HFFc6 (cell line): ENCODE data around the gene ARPIN. TPM values are rescaled to one million over a fixed set of nuclear protein-coding genes. Genes with fewer than 3 reads are reported as not detected.

Experiments
- DNase-seq: peaks from one replicate; pipeline ENCODE4 v3.0.0-alpha.2; 2018
- H3K27ac Mint-ChIP-seq: 2 replicates; pipeline ENCODE4 v1.8.0; 2020; ENCODE audit warnings: mild to moderate bottlenecking, mixed read lengths
- H3K27me3 Mint-ChIP-seq: 2 replicates; pipeline ENCODE4 v1.8.0; 2021; ENCODE audit warnings: mild to moderate bottlenecking, moderate library complexity, mixed read lengths; ENCODE audit not compliant: insufficient read depth
- H3K36me3 Mint-ChIP-seq: 2 replicates; pipeline ENCODE4 v1.8.0; 2021; ENCODE audit warnings: low read depth, mixed read lengths
- H3K4me1 Mint-ChIP-seq: 2 replicates; pipeline ENCODE4 v1.8.0; 2020; ENCODE audit warnings: low read depth, mixed read lengths
- H3K4me3 Mint-ChIP-seq: 2 replicates; pipeline ENCODE4 v1.8.0; 2020; ENCODE audit warnings: mild to moderate bottlenecking, moderate library complexity, mixed read lengths
- H3K9me3 Mint-ChIP-seq: 2 replicates; pipeline ENCODE4 v1.8.0; 2020; ENCODE audit warnings: mild to moderate bottlenecking, mixed read lengths
- CTCF ChIP-seq: fragments of 200-600 bp; sonication (generic); IDR thresholded peaks from 2 replicates; pipeline ENCODE4 v1.5.0; 2021; ENCODE audit warnings: antibody characterized with exemption, mild to moderate bottlenecking
- total RNA-seq, 6 experiments: library from RNA; stranded (reverse); fragmentation: NEBNext Ultra II Directional; extraction: Animal tissue kit (Norgen Biotek cat#: 25700); gene quantifications; 2 replicates in 1 of 6; 3 replicates in 5 of 6; pipeline ENCODE4 v1.2.3, GENCODE V29; 2021

ARPIN gene
- total RNA-seq, 6 experiments from 2014 or later, result 5.8 to 11.8 (median 10.9) TPM

GRCh38 chr15:89903015-89903857 lies 9.5 kb downstream of the ARPIN start:
- Mint-ChIP-seq H3K27me3 (no peaks in the 10 kb centered on the region; the same call in 1 of the 2 replicates), H3K36me3 (no peaks in the 10 kb centered on the region; the same call in 1 of the 2 replicates), H3K4me1 (no peaks in the 10 kb centered on the region), H3K4me3 (no peak overlapping the region), H3K27ac (no peak overlapping the region), H3K9me3 (no peaks in the 10 kb centered on the region)
- no peak for TF ChIP-seq CTCF
- no peak for DNase-seq

- Mint-ChIP-seq H3K4me1 (no peaks in the 10 kb centered on the region), H3K27me3 (no peaks in the 10 kb centered on the region; the same call in 1 of the 2 replicates), H3K27ac (no peak overlapping the region), H3K4me3 (no peak overlapping the region), H3K9me3 (no peaks in the 10 kb centered on the region), H3K36me3 (no peaks in the 10 kb centered on the region; the same call in 1 of the 2 replicates)
- no peak for TF ChIP-seq CTCF
- DNase-seq, result no peak
Measured at GRCh38 chr15:89900849-89901248, 11.9 kb downstream of the ARPIN start.

- no peak for DNase-seq
- no peaks in the 10 kb centered on the region for H3K36me3 Mint-ChIP-seq
- no peak for TF ChIP-seq CTCF
- H3K27me3 Mint-ChIP-seq, result no peaks in the 10 kb centered on the region; the same call in 1 of the 2 replicates
- no peak overlapping the region for H3K27ac Mint-ChIP-seq
- H3K4me3 Mint-ChIP-seq, result no peak overlapping the region
- peaks cover 2% of the 10 kb centered on the region for H3K4me1 Mint-ChIP-seq
- H3K9me3 Mint-ChIP-seq, result no peaks in the 10 kb centered on the region
Measured at GRCh38 chr15:89899951-89900567, 12.7 kb downstream of the ARPIN start.

- no peak overlapping the region for H3K4me3 Mint-ChIP-seq
- no peaks in the 10 kb centered on the region; the same call in 1 of the 2 replicates for H3K27me3 Mint-ChIP-seq
- DNase-seq, result no peak
- H3K36me3 Mint-ChIP-seq, result no peaks in the 10 kb centered on the region
- no peaks in the 10 kb centered on the region for H3K9me3 Mint-ChIP-seq
- no peak for TF ChIP-seq CTCF
- peaks cover 9% of the 10 kb centered on the region for H3K4me1 Mint-ChIP-seq
- H3K27ac Mint-ChIP-seq, result no peak overlapping the region
Measured at GRCh38 chr15:89899295-89899945, 13.3 kb downstream of the ARPIN start.

- Mint-ChIP-seq H3K4me3 (no peak overlapping the region), H3K27ac (no peak overlapping the region), H3K4me1 (peaks cover 13% of the 10 kb centered on the region), H3K27me3 (no peaks in the 10 kb centered on the region), H3K9me3 (no peaks in the 10 kb centered on the region), H3K36me3 (no peaks in the 10 kb centered on the region)
- peak; percentile 57 for DNase-seq
- peak; percentile 77 for TF ChIP-seq CTCF
Measured at GRCh38 chr15:89898614-89899294, 14.0 kb downstream of the ARPIN start.
